SIG-M5 (cell line): Measurements from ENCODE around the gene PRR5.
"Not testable (repeated sequence)": the region's sequence is repeated elsewhere in the genome, so short reads cannot be mapped to it uniquely, and the experiment has no call there.

Source experiments
- DNase-seq: peaks from one replicate; lab custom pipeline; 2025; lab: John Stamatoyannopoulos, UW

PRR5 gene, protein sequence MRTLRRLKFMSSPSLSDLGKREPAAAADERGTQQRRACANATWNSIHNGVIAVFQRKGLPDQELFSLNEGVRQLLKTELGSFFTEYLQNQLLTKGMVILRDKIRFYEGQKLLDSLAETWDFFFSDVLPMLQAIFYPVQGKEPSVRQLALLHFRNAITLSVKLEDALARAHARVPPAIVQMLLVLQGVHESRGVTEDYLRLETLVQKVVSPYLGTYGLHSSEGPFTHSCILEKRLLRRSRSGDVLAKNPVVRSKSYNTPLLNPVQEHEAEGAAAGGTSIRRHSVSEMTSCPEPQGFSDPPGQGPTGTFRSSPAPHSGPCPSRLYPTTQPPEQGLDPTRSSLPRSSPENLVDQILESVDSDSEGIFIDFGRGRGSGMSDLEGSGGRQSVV

DNA sequence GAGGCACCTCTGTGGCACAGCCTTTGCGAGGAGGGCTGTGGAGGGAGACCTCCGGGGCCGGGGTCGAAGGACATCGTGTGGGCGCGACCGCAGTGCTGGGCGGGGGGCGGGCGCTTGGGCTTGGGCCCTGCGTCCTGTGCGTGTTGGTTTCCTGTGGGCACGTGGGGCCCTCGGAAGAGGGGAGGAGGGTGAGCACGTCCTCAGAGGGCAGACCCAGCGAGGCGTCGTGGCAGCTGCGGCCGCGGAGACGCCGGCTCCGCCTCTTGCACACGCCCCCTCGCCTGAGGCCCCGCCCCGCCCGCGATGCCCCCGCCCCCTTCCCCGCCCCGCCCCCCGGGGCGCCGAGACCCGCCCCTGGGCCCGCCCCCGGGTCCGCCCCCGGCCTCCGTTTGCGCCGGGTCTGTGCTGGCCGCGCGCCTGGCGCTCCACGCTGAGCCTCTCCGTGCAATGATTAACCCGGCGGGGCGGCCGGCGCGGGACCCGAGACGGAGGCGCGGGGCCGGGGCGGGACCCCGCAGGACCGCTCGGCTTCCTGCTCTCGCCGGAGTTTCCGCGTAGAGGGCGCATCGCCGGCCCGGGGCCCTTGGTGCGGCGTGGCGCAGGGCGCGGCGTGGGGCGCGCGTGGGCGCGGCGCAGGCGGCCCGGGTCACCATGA is at the start of gene PRR5:
TSS of gene PRR5 (plus strand) at position 381 of the 655 bp plus-strand sequence. CDS start at position 652, 271 bp downstream.
- no peak for DNase-seq

DNA sequence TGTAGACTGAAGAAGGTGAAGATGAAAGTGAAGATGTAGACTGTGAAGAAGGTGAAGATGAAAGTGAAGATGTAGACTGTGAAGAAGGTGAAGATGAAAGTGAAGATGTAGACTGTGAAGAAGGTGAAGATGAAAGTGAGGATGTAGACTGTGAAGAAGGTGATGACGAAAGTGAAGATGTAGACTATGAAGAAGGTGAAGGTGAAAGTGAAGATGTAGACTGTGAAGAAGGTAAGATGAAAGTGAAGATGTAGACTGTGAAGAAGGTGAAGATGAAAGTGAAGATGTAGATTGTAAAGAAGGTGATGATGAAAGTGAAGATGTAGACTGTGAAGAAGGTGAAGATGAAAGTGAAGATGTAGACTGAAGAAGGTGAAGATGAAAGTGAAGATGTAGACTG is 49.1 kb upstream of the PRR5 start:
- not testable (repeated sequence) for DNase-seq

DNA sequence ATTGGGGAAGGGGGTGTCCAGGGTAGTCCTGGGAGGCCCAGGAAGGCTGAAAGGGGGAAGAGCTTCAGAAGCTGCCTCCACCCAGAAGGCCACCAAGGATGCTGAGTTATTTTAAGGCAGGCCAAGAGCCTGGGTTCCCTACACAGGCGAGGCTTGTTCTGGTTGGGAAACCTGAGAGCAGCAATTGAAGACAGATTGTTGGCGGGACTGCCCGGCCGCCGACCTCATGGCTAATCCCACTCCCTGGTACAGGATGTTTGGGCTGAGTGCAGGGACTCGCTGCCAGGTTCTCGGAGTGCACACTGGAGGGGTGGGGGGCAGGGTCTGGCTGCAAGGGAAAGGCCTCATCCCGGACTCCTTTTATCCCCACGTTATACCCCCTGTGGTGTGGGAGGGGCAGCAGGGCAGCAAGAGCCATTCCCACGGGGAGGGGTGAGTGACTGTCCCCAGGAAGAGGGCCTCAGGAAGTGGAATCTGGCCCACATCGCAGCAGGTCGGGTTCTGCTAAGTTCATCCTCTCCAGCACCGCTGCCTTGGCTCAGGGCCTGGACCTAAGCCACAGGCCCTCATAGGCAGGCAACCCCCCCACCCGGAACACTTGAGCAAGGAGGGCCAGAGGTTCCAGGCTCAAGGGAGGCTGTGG is 43.6 kb upstream of the PRR5 start:
- no peak for DNase-seq

DNA sequence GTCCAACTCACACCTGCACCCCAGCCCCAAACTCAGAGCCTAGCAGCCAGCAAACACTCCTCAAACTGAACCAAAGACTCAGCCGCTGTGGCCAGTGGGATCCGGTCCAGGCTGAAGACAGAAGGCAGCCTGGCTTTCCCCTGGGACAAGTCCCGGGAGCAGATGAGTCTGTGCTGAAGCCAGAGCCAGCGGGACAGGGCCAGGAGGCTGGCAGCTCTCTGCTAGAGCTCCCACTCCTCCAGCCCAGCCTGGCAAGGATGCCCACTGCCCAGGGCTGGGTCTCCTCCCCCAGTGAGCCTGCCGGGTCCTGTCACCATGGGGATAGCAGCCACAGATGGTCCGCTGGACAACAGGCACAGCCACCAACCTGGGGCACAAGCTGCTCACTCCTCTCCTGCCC is 42.9 kb upstream of the PRR5 start:
- DNase-seq, result no peak

DNA sequence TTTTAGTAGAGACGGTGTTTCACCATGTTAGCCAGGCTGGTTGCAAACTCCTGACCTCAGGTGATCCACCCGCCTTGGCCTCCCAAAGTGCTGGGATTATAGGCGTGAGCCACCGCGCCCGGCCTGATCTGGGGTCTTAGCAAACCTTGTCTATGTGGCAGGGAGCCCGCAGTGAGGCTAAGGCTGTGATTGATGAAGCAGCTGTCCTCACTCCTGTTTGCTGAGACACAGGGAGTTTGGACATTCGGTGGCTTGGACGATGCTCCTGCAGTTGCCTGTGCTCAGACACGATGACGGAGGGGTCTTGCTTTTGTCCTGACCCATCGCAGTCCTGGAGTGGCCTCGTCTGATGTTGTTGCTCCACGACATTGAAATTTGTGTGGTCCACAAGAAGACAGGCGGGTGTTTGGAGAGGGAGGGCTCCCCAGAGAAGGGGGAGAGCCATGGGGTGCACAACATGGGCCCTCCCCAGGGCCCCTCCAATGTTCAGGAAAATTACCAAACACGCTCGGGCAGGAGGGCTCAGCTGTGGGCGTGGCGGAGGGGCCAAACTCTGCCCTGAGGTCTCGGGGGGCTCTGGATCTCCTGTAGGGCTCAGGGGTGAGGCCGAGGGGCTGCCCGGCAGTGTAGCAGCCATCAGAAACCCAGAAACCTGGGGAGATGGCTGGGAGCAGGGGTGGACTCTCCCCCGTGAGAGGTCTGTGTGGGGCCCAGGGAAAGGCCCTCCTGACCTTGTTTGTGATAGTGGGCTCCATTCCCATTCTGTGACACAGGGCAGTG is 41.8 kb upstream of the PRR5 start:
- no peak for DNase-seq

DNA sequence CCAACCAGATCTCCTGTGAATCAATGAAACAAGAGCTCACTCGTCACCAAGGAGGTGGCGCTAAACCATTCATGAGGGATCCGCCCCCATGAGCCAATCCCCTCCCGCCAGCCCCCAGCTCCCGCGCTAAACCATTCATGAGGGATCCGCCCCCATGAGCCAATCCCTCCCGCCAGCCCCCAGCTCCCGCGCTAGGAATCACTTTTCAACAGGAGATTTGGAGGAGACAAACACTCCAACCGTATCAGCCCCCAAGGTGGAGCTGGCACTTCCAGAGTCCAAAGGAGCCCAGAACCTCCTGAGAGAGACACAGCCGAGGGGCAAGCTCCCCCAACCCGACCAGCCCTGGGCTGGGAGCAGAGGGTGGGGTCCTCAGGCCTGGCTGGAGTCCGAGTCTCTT is 40.9 kb upstream of the PRR5 start:
- DNase-seq, result no peak

DNA sequence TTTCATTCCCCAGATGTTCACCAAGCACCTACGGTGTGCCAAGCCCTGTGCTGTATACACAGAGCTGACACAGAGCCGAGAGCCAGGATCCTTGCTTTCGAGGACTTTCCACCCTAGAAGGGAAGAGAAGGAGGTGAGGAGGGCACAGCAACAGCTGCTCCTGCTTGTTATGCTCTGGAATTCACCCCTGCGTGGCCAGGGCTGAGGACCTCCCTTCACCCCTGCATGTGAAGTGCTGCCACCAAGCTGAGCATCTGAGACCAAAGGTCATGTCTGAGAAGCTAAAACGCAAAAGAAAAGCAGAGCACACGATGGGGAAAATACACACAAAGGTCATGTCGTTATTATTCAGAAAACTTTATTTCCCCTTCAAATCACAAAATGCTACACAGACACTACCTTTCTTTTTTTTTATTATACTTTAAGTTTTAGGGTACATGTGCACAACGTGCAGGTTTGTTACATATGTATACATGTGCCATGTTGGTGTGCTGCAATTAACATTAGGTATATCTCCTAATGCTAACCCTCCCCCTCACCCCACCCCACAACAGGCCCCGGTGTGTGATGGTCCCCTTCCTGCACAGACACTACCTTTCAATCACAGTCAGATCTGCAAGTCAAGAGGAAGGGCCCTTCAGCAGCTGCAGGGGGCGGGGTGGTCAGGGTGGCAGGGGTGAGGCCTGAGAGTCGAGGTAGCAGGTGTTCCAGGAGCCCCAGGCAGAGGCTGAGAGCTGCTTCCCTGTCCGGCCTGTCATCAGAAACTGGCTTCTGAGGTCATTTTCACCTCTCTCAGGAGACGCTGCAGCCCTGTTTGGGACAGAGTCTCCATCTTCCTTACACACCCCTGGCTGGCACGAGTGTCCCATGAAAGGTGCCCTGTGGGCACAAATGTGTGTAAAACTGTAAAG is 40.1 kb upstream of the PRR5 start:
- no peak for DNase-seq

DNA sequence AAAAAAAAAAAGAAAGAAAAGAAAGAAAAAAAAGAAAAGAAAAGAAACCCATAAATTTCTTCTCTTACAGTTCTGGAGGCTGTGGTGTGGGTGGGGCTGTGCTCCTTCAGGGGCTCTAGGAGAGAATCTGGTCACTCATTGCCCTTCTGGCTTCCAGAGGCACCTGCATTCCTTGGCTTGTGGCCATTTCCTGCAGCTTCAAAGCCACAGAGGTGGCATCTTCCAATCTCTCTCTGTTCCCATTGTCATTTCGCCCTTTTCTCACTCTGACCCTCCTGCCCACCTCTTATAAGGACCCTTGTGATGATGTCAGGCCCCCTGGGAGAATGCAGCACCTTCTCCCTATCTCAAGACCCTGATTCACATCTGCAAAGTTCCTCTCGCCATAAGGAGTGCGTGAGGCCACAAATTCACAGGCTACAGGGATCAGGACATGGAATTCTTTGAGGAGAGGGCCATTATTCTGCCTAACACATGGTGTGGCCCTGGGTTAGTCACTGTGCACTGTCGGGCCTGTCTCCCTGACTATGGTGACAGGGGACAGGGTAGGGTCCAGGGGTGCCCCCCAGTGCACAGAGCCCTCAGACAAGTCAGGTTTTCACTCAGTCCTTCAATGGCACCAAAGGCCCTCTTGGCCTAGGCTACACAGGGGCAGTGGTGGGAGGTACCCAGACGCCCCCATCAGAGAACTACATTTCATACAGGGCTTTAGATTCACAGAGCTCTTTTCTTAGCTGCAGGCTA is 38.6 kb upstream of the PRR5 start:
- DNase-seq, result no peak

DNA sequence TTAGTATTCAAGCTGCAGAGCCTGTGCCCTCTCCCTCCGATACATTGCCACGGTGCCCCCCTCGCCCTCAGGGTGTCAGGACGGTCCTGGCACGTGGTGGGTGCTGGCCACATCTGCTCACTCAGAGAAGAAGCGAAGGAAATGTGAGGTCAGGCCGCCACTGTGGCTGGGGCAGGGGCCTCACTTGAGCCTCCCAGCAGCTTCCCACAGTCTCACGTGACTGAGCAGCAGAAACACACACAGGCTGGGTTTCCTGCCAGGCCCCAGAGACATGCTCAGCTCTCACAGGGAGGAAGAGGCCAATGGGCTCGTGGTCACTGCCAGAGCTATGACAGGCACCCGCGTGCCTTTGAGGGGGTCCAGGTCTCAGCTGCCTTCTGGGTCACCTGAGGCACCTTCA is 37.9 kb upstream of the PRR5 start:
- DNase-seq, result no peak

DNA sequence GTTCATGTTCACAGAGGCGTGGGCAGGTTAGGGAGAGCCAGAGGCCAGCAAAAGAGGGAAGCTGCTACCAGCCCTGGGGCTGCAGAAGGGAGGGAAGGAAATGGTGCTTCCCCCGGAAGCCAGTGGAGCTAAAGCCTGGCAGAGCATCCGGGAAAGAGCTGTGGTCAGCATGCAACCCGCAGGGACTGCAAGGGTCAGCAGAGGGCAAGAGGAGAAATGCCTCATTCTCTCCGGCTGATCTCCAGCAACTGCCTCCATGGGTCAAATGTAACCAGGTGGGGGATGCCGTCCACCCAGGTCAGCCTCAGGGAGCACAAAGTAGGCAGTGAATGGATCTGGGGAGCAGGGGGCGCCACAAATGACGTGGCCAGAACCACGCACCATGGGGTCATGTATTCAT is 36.9 kb upstream of the PRR5 start:
- no peak for DNase-seq

DNA sequence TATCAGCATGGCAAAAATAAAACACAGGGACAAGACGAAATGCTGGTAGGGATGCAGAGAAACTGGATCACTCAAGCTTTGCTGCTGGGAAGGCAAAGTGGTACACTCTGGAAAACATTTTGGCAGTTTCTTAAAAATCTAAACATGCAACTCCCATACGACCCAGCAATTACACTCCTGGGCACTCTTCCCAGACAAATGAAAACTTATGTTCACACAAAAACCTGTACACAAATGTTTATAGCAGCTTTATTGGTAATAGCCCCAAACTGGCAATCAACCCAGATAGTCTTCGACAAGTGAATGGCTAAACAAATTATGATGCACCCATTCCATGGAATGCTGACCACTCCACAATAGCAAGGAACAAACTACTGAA is 35.8 kb upstream of the PRR5 start:
- no peak for DNase-seq

DNA sequence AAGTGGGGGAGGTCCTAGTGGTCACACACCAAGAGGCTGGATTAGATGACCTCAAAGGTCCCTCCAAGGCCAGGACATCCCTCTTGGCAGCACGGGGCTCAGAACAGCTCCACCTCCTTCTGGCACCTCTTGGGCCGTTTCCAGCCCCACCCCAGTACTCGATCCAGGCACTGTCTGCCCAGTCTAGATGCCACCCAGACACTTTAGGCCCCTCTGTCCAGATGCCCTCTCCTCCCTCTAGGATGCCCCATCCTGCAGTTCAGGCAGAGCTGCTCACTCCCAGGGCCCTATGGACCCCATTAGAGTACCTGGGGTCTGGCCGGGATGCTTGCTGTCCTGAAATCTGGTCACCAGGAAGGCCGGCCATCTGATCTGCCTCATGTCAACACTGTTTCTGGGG is 34.7 kb upstream of the PRR5 start:
- no peak for DNase-seq

DNA sequence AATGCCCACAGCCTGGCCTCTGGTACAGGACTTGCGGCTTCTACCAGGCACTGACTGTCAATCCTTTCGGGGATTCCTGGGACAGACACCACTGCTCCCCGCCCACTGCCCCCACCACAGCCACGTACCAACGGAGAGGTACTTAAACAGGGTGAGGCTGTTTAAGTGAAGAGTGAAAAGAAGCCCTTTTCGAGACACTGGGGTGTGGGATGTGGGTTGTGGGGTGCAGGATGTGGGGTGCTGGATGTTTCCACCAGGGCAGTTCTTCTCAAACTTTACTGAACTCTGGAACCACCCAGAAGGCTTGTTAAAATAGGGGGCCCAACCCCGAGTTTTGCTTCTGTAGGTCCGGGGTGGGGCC is 34.2 kb upstream of the PRR5 start:
- DNase-seq, result no peak

DNA sequence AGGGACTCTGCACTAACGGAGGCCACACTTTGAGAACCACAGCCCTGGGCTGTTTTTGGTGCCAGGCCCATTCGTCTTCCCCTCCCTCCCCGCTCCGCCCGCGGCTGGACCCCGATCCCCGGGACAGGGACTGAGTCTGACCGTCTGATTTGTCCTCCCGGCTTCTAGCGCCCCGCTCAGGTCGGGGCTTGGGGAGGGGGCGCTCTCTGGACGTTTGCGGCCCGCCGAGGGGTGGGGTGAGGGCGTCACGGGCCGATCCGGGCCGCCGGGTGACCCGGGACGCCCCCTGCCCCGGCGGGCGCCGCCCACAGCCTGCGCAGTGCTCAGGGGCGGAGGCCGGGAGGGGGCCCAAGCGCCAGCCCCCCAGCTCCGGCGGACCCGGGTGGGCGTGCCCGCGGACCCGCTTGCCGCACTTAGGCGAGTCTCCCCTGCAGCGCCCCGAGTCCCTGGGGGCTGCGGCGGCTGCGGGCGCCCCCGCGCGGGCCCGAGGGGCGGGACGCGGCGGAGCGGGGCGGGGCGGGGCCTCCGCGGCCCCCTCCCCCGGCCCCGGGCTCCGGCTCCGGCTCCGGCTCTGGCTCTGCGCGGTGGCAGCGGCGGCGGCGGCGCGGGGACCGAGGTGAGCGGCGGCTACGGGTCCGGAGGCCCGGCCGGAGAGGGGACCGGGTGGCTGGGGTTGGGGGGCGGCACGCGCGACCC is 33.7 kb upstream of the PRR5 start:
- DNase-seq, result no peak

DNA sequence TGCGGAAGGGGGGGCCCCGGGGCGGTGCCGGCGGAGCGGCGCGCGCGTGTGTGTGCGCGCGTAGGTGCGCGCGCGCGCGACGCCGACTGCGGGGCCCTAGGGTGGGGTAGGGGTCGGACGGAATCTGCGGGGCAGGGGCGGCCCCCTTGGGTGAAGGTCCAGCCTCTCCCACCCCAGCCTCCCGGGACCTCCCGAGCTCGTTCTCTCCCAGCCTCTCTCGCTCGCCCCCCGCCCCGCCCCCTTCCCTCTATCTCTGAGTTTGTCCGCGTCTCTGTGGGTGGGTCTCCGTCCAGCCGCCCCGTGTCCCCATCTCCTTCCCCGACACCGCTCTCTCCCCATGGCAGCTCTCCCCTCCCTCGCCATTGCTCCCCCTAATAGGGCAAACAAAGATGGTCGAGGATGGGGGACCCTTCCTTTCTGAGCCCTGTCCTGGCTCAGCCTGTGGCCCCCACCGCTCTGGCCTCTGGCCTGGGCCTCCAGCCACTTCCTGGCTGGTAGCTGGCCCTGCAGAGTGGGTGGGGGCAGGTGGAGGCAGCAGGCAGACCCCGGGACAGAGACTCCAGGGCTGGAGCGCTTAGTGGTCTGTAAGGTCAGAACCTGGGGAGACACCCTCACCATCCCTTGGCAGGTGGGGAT is 33.0 kb upstream of the PRR5 start:
- DNase-seq, result no peak

DNA sequence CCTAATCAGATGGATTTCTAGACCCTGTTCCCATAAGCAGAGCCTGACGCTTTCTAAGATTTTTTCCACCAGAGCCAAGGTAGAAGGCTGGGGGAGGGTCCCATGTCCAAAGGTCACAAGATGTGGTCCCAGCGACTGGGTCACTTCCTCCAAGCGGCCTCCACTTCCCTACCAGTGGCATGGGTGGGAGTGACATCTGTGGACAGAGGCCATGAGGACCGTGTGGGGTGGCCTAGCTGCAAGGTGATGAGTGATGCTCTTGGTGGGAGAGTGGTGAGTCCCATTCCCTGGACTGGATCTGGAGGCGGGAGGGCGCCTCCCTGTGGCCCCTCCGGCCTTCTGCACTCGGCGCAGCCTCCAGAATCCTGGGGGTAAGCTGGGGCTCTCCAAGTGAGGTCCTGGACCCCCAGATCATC is 32.4 kb upstream of the PRR5 start:
- DNase-seq, result no peak

DNA sequence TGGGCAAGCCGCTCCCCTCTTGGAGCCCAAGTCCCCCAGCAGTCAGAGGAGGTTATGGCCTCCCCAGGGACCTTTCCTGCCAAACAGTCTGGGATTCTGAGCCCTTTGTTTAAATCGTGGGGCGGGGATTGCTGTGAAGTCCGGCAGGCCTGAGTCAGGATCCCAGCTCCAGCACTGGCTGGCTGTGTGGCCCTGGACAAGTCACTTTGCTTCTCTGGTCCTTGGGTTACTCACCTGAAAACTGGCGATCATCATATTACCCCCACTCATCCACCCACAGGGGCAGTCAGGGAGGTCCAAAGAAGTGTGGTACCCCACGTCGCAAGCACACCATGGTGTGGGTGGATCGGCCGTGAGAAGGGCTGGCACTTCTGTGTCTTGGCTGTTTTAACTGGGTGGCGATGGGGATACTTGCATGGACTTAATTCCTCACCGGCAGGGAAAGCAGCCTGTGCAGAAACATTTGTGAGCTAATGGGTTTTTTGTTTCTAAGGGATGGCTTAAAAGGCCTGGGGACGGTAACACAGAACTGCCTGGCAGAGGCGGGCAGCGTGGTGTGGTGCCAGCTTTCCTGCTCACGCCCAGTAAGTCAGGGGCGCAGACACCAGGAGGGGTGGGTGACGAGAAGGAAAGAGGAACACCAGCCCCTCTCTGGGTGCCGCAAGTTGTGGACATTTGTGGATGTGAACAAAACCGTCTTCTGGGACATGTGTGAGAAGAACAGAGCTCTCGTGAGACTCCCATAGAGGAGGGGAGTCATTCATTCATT is 31.6 kb upstream of the PRR5 start:
- DNase-seq, result no peak

DNA sequence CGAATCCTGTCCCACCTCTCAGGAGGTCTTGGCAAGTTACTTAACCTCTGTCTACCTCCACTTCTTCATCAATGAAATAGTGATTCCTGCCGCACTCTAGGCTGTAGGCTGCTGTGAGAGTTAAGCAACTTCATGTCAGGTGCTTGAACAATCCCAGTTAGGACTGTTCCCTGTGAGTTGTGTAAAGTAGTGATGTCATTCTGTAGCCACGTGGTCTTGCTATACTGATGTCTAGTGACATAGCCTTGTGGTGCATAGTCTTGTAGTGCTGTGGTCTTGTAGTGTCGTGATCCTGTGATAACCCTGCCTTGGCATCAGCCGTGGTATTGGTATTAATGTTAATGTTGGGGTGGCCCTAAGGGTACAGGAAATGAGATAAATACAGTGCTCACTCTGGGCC is 30.3 kb upstream of the PRR5 start:
- no peak for DNase-seq

DNA sequence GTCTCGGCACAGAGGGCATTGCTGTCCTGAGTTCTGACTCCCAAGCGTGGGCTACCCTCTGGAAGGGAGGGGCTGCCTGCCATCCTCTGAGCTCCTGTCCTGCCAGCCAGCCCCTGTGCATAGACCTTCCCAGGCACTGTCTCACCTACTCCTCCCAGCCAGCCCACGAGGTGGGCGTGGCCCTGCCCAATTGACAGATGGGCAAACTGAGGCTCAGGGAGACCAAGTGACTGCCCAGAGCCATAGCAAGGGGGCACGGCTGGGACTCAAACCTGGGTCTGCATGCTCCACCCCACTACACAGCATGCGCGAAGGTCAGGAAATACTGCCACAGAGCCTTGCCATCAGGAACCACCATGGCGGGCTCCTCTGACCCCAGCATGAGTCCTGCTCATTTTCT is 29.4 kb upstream of the PRR5 start:
- no peak for DNase-seq
